RWPE1 (cell line): ENCODE measurements around the gene DPT.

Experiments used
- CTCF ChIA-PET: fragments of 350-600 bp; sonication (Branson Sonifier 250); formaldehyde crosslinking; extraction: SDS; loops from one replicate; lab custom pipeline; 2021; lab: Yijun Ruan, JAX
- POLR2A ChIA-PET: fragments of 400-600 bp; formaldehyde crosslinking; extraction: SDS; loops from one replicate; lab custom pipeline; 2020; ENCODE audit warnings: antibody characterized with exemption; ENCODE audit not compliant: low non-redundant PET; lab: Yijun Ruan, JAX
- DNase-seq: peaks from one replicate; pipeline ENCODE4 v3.0.0; 2012; ENCODE audit warnings: low spot score
- H3K27ac ChIP-seq: fragments of 450-650 bp; 2 replicates; pipeline ENCODE4 v1.5.1; 2017
- TF ChIP-seq, protein P1 (sequence below): fragments of 450-650 bp; conservative IDR thresholded peaks from 2 replicates; pipeline ENCODE4 v1.5.1; 2017; ENCODE audit warnings: low read depth, mild to moderate bottlenecking

Gene DPT

DNA sequence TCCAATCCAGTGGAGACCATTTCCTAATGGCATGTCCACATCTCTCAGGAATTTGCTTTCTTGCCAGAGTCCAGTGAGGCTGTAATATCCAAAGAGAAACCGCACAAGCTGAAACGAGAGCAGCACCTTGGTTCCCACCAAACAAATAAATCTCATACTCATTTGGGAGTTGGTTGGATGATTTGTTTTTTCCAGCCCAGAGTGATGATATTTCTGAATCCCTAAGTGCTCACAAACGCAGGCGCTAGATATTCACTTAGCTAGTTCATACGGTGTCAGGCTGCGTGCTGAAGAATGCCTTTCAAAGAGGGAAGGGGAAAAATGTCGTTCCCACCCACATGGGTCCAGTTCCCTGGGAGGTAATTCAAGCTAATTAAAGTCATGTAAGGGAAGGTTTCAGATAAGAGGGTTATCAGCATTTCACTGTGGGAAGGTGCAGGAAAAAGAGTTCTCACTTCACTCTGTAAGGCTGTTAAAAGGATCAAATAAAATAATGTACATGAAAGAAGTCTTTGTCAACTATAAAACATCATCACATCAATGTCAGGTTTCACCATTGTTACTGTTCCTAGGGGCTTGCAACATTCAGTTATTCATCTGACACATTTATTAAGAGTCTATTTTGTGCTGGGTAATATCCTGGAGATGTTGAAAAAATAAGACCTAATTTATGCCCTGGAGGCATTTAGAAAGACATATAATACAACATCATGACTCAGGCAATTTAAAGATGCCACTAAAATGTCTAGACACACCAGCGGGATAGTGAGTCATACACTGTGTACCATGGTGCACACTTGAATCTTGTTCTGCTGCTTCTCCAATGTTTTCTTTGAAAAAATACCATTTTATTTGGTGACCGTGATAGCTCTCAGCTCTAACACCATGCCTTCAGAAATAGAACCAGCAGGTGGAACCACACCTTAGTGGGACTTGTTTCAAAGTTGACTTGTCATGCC is 19.3 kb downstream of the DPT start:
- ChIA-PET POLR2A (no interaction called here), CTCF (no interaction called here)
- H3K27ac ChIP-seq, result peak overlapping the region; percentile 85
- TF ChIP-seq, protein P1, sequence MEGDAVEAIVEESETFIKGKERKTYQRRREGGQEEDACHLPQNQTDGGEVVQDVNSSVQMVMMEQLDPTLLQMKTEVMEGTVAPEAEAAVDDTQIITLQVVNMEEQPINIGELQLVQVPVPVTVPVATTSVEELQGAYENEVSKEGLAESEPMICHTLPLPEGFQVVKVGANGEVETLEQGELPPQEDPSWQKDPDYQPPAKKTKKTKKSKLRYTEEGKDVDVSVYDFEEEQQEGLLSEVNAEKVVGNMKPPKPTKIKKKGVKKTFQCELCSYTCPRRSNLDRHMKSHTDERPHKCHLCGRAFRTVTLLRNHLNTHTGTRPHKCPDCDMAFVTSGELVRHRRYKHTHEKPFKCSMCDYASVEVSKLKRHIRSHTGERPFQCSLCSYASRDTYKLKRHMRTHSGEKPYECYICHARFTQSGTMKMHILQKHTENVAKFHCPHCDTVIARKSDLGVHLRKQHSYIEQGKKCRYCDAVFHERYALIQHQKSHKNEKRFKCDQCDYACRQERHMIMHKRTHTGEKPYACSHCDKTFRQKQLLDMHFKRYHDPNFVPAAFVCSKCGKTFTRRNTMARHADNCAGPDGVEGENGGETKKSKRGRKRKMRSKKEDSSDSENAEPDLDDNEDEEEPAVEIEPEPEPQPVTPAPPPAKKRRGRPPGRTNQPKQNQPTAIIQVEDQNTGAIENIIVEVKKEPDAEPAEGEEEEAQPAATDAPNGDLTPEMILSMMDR, result no peak
- peak; percentile 90 for DNase-seq

- peak overlapping the region; percentile 54 for H3K27ac ChIP-seq
- POLR2A ChIA-PET, result no interaction called here
- TF ChIP-seq, protein P1, result no peak
- no peak for DNase-seq
- CTCF ChIA-PET, result no interaction called here
Measured at GRCh38 chr1:168708698-168709404, 20.2 kb downstream of the DPT start.

GRCh38 chr1:168706391-168706992 is 22.5 kb downstream of the DPT start:
- ChIA-PET CTCF (no interaction called here), POLR2A (no interaction called here)
- no peak overlapping the region for H3K27ac ChIP-seq
- TF ChIP-seq, protein P1, result no peak
- no peak for DNase-seq

GRCh38 chr1:168700575-168701268 is 28.3 kb downstream of the DPT start:
- ChIA-PET POLR2A (no interaction called here), CTCF (no interaction called here)
- H3K27ac ChIP-seq, result no peak overlapping the region
- no peak for DNase-seq
- TF ChIP-seq, protein P1, result no peak

DNA sequence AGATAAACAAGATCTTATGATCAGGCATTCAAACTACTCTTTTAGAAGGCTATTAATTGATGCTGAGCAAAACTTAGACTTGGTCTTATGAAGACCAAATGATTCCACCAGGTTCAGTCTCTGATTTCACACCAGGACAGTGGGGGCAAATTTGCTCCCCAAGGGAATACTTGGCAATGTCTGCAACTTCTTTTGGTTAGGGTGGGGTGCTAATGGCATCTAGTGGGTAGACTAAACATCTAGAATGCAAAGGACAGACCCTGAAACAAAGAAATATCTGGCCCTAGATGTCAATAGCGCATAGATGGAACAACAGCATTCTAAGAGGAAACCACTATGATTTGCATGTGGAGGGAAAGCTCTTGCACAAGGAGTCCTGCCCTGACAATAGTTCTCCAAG is 30.6 kb downstream of the DPT start:
- POLR2A ChIA-PET, result no interaction called here
- DNase-seq, result no peak
- CTCF ChIA-PET, result interaction anchor here (0.8 kb wide), 1 partner anchor 813 kb away, joined by 3 read pairs; no protein-coding TSS in a partner anchor
- TF ChIP-seq, protein P1, result no peak
- H3K27ac ChIP-seq, result no peak overlapping the region
